HL-60 (cell line): ENCODE data around the gene EML3.
A peak's percentile ranks its signal among the peaks of the same experiment; 100 is the strongest.

ENCODE experiments used
- DNase-seq, 2 experiments: peaks; one replicate each; pipeline ENCODE4 v3.0.0-alpha.2; 2010 to 2020; ENCODE audit warnings: low read depth in 1 of 2, low spot score in 1 of 2
- H3K27ac ChIP-seq: fragments of 250-450 bp; sonication (Bioruptor Pico); replicated peaks from 2 replicates; pipeline ENCODE4 v1.5.1; 2020; ENCODE audit warnings: mild to moderate bottlenecking, moderate library complexity
- H3K27me3 ChIP-seq: fragments of 250-450 bp; sonication (Bioruptor Pico); 2 replicates; pipeline ENCODE4 v1.5.1; 2021; ENCODE audit warnings: mild to moderate bottlenecking, moderate library complexity; ENCODE audit not compliant: insufficient read depth, poor library complexity, severe bottlenecking
- H3K4me3 ChIP-seq: replicated peaks from 2 replicates; pipeline ENCODE4 v1.5.1; 2011; ENCODE audit warnings: mild to moderate bottlenecking, control low read depth, low read length; ENCODE audit not compliant: insufficient read depth
- CTCF ChIP-seq: IDR thresholded peaks from one replicate; pipeline ENCODE4 v1.5.1; 2011; ENCODE audit warnings: low read length, control low read depth, inconsistent platforms; ENCODE audit not compliant: insufficient read depth
- GABPA ChIP-seq: IDR thresholded peaks from 2 replicates; pipeline ENCODE4 v1.6.1; 2012; ENCODE audit warnings: low read depth
- POLR2AphosphoS5 ChIP-seq: IDR thresholded peaks from 2 replicates; pipeline ENCODE4 v1.6.1; 2012; ENCODE audit warnings: low read depth
- SPI1 ChIP-seq: IDR thresholded peaks from 2 replicates; pipeline ENCODE4 v1.6.1; 2012; ENCODE audit warnings: low read depth, mild to moderate bottlenecking, borderline replicate concordance
- TF ChIP-seq, protein P1 (sequence below): IDR thresholded peaks from 2 replicates; pipeline ENCODE4 v1.6.1; 2012; ENCODE audit warnings: low read depth; ENCODE audit not compliant: insufficient replicate concordance

Gene EML3

GRCh38 chr11:62575156-62575555, 37.4 kb downstream of the EML3 start:
- Histone ChIP-seq H3K27me3 (no peaks in the 10 kb centered on the region), H3K4me3 (peak overlapping the region; percentile 56), H3K27ac (peak overlapping the region; percentile 85)
- TF ChIP-seq, protein P1, sequence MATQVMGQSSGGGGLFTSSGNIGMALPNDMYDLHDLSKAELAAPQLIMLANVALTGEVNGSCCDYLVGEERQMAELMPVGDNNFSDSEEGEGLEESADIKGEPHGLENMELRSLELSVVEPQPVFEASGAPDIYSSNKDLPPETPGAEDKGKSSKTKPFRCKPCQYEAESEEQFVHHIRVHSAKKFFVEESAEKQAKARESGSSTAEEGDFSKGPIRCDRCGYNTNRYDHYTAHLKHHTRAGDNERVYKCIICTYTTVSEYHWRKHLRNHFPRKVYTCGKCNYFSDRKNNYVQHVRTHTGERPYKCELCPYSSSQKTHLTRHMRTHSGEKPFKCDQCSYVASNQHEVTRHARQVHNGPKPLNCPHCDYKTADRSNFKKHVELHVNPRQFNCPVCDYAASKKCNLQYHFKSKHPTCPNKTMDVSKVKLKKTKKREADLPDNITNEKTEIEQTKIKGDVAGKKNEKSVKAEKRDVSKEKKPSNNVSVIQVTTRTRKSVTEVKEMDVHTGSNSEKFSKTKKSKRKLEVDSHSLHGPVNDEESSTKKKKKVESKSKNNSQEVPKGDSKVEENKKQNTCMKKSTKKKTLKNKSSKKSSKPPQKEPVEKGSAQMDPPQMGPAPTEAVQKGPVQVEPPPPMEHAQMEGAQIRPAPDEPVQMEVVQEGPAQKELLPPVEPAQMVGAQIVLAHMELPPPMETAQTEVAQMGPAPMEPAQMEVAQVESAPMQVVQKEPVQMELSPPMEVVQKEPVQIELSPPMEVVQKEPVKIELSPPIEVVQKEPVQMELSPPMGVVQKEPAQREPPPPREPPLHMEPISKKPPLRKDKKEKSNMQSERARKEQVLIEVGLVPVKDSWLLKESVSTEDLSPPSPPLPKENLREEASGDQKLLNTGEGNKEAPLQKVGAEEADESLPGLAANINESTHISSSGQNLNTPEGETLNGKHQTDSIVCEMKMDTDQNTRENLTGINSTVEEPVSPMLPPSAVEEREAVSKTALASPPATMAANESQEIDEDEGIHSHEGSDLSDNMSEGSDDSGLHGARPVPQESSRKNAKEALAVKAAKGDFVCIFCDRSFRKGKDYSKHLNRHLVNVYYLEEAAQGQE, result no peak
- no peak for TF ChIP-seq GABPA
- no peak for TF ChIP-seq SPI1
- TF ChIP-seq CTCF, result no peak
- no peak; the same call in 1 of the 2 replicates for TF ChIP-seq POLR2AphosphoS5
- DNase-seq, result peak in 1 of 2 experiments; percentile 46

- DNase-seq, result peak in 1 of 2 experiments; percentile 45
- peak overlapping the region; percentile 85 for H3K27ac ChIP-seq
- peak overlapping the region; percentile 56 for H3K4me3 ChIP-seq
- TF ChIP-seq POLR2AphosphoS5 (peak; percentile 51), SPI1 (no peak)
- H3K27me3 ChIP-seq, result no peaks in the 10 kb centered on the region
Observed at GRCh38 chr11:62574363-62575071, 38.1 kb downstream of the EML3 start.

- TF ChIP-seq, protein P1, result peak; percentile 81
- TF ChIP-seq CTCF, result no peak
- TF ChIP-seq POLR2AphosphoS5, result peak; percentile 14; the same call in 1 of the 2 replicates
- DNase-seq, result peak; percentile 99 to 100
- H3K27ac ChIP-seq, result peak within 1 kb of the TSS; percentile 85
Observed at GRCh38 chr11:62573592-62574362, 38.8 kb downstream of the EML3 start, which contains the start of gene EEF1G. Gene EEF1G, minus strand, starts transcription at chr11:62573891. Its CDS starts 49 bp downstream, at chr11:62573842.

GRCh38 chr11:62573006-62573591, 39.5 kb downstream of the EML3 start:
- Histone ChIP-seq H3K4me3 (peak overlapping the region; percentile 70), H3K27ac (peak overlapping the region; percentile 85), H3K27me3 (no peaks in the 10 kb centered on the region)
- TF ChIP-seq, protein P1, result no peak
- 0 out of 2 replicates have a peak, but pooled peaks have one; percentile 37 for TF ChIP-seq POLR2AphosphoS5
- no peak for TF ChIP-seq CTCF
- no peak for TF ChIP-seq GABPA
- DNase-seq, result peak in 1 of 2 experiments; percentile 35

More at GRCh38 chr11:62573592-62574362, 38.8 kb downstream of the EML3 start, which contains the start of gene EEF1G:
- peak within 1 kb of the TSS; percentile 70 for H3K4me3 ChIP-seq
- H3K27me3 ChIP-seq, result no peaks in the 10 kb centered on the region
